Dedifferentiated amniotic fluid mesenchymal stem cell (primary cell): Measurements from ENCODE around the gene HMGB1.

ENCODE experiments used
- DNase-seq: peaks from one replicate; pipeline ENCODE4 v3.0.0-alpha.2; 2016; ENCODE audit errors: extremely low spot score

Gene HMGB1

GRCh38 chr13:30429721-30430694 lies 35.7 kb downstream of the HMGB1 start:
- DNase-seq, result peak; percentile 72

- no peak for DNase-seq
These were observed 36.5 kb downstream of the HMGB1 start for GRCh38 chr13:30429235-30429634.

- no peak for DNase-seq
These were observed 41.8 kb downstream of the HMGB1 start for GRCh38 chr13:30423891-30424290.

- peak; percentile 49 for DNase-seq
These were observed 43.5 kb downstream of the HMGB1 start, which contains the start of gene UBE2L5 for GRCh38 chr13:30422054-30422839. Gene UBE2L5, plus strand, starts transcription at chr13:30422493. Its CDS starts 5,498 bp downstream, at chr13:30427991.

GRCh38 chr13:30421093-30422053 lies 44.4 kb downstream of the HMGB1 start:
- peak; percentile 69 for DNase-seq

- DNase-seq, result no peak
These were observed 46.8 kb downstream of the HMGB1 start for GRCh38 chr13:30418717-30419459.

GRCh38 chr13:30418075-30418716 lies 47.5 kb downstream of the HMGB1 start:
- no peak for DNase-seq

DNA sequence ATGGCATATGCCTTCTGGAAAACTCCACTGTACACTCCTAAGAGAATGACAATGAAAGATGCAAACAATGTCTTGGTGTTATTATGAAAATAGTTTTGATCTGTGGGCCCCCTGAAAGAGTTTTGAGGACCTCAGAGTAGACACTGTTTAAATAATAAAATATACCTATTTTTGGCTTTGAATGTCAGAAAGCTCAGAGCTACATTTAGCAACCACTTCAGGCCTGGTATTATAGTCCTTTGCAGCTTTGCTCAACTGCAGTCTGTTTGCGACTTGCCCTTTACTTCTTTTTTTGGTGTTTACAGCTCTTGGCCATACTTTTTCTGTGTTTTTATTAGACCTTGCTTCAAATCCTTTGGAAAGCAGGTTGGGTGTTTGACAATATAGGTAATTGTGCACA lies 49.3 kb downstream of the HMGB1 start:
- DNase-seq, result no peak

DNA sequence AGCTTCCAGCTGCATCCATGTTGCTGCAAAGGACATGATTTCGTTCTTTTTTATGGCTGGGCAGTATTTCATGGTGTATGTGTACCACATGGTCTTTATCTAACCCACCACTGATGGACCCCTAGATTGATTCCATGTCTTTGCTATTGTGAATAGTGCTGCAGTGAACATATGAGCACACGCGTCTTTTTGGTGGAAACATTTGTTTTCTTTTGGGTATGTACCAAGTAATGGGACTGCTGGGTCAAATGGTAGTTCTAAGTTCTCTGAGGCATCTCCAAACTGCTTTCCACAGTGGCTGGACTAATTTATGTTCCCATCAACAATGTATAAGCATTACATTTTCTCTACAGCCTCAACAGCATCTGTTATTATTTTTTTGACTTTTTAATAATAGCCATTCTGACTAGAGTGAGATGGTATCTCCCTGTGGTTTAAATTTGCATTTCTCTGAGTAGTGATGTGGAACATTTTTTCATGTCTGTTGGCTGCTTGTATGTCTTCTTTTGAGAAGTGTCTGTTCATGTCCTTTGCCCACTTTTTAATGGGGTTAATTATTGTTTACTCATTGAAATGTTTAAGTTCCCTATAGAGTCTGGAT lies 50.2 kb downstream of the HMGB1 start:
- DNase-seq, result no peak

DNA sequence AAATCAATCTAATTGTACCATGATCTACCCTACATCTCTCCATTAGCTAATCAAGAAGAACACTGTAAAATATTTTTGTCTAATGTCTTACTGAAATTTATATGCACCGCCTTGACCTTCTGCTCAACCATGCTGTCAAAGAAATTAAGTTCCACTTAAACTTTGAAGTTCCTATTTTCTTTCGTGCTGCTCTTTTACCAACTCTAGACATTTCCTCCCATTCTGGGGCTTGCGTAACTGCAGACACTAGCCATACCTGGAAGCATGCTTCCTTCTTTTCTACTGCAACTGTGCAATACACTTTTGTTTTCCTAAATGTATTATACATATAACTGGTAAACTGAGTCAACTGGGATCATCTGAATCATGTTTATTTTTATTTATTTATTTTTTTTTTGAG lies 51.9 kb downstream of the HMGB1 start:
- DNase-seq, result no peak

- DNase-seq, result no peak
These were observed 53.4 kb downstream of the HMGB1 start for GRCh38 chr13:30412346-30412745.

DNA sequence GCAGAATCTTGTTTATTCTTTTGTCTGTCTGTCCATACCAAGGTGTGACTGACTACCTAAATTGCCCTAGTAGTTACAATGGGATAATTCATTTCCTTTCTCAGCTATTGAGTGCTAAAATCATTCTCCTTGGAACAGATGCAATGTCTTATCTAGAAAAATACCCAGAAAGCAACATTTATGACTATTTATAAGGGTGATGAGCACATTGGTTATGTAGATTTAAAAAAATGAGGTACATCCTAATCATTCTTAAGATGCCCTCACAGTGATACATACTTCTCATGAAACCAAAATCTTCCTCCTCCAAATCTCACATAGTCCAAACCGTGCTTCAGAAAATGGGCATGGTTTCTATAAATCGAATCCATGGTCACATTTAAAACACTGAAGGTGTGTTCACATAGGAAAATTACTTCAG lies 55.0 kb downstream of the HMGB1 start:
- no peak for DNase-seq

DNA sequence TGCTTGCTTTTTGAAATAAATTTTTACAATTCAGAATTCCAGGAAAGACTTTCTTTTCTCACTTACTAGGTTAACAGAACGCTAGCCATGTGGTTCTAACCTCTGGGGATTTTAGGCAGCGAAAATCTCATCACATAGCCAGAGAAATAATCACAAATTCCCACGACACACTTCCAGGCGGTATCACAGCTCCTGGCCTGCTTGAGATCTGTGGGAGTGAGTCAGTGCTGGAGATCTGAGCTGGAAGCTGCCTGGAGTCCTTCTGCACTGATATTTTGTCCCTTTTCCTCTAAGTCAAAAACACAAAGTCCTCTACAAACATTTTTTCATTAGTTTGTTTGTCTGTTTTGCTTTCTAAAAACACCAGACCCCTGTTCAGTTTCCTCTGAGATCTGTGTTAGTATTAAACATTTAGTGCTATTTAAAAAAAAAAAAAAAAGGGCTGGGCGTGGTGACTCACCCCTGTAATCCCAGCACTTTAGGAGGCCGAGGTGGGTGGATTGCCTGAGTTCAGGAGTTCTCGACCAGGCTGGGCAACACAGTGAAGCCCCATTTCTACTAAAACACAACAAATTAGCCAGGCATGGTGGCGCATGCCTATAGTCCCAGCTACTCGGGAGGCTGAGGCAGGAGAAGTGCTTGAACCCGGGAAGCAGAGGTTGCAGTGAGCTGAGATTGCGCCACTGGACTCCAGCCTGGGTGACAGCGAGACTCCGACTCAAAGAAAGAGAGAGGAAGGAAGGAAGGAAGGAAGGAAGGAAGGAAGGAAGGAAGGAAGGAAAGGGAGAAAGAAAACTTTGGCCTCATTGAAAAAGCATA lies 55.6 kb downstream of the HMGB1 start:
- DNase-seq, result no peak

GRCh38 chr13:30408319-30409101 lies 57.2 kb downstream of the HMGB1 start:
- DNase-seq, result peak; percentile 63

DNA sequence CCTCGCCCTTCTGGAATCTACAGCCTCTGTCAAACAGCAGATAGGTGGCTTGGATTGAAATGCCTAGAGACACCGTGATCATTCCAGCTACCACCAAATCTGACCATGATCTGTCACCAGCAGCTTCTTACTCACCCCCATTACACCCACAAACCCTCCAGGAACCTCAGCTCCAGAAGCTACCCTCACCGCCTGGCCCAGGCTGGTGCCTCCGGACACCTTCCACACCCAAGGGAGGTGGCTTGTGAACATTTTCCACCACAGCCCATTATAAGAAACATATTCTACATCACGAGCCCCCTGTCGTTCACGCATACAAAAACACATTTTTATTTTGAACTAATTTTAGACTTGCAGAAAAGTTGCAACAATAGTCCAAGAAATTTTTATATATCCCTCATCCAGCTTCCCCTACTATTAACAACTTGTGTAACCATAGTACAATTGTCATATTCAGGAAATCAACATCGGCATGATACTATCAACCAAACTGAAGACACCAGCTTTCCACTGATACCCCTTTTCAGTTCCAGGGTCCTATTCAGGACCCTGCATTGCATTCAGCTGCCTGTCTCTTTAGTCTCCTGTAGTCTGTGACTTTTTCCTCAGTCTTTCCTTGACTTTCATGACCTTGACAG lies 58.8 kb downstream of the HMGB1 start:
- DNase-seq, result no peak
